Measurements from ENCODE around the gene AMZ1.
"Not testable (repeated sequence)": the region's sequence is repeated elsewhere in the genome, so short reads cannot be mapped to it uniquely, and the experiment has no call there.

Gene AMZ1

GRCh38 chr7:2692543-2692942, 4.5 kb downstream of the AMZ1 start:
- DNase-seq: no peak

GRCh38 chr7:2693420-2694121, 5.6 kb downstream of the AMZ1 start:
- not testable (repeated sequence) for DNase-seq

GRCh38 chr7:2694122-2694436, 6.1 kb downstream of the AMZ1 start:
- not testable (repeated sequence) for DNase-seq

- DNase-seq: peak; percentile 37
Observed at GRCh38 chr7:2698581-2699288, 10.7 kb downstream of the AMZ1 start.

GRCh38 chr7:2699289-2699620, 11.3 kb downstream of the AMZ1 start:
- DNase-seq: no peak

GRCh38 chr7:2700141-2700850, 12.3 kb downstream of the AMZ1 start:
- DNase-seq: no peak

- no peak for DNase-seq
Observed at GRCh38 chr7:2701424-2701823, 13.4 kb downstream of the AMZ1 start.

- no peak for DNase-seq
Observed at GRCh38 chr7:2701832-2702593, 14.0 kb downstream of the AMZ1 start.

GRCh38 chr7:2702594-2702957, 14.6 kb downstream of the AMZ1 start:
- no peak for DNase-seq

GRCh38 chr7:2705371-2706096, 17.5 kb downstream of the AMZ1 start:
- DNase-seq: no peak

- no peak for DNase-seq
Observed at GRCh38 chr7:2706685-2707126, 18.7 kb downstream of the AMZ1 start.

- DNase-seq: no peak
Observed at GRCh38 chr7:2707481-2707880, 19.5 kb downstream of the AMZ1 start.

GRCh38 chr7:2708041-2708440, 20.0 kb downstream of the AMZ1 start:
- no peak for DNase-seq

- DNase-seq: no peak
Observed at GRCh38 chr7:2708547-2709310, 20.7 kb downstream of the AMZ1 start.

- peak; percentile 63 for DNase-seq
Observed at GRCh38 chr7:2709553-2710285, 21.7 kb downstream of the AMZ1 start.

- DNase-seq: peak; percentile 68
Observed at GRCh38 chr7:2710286-2710655, 22.3 kb downstream of the AMZ1 start.

- peak; percentile 24 for DNase-seq
Observed at GRCh38 chr7:2710901-2711551, 23.0 kb downstream of the AMZ1 start.

- no peak for DNase-seq
Observed at GRCh38 chr7:2711895-2712675, 24.1 kb downstream of the AMZ1 start.

GRCh38 chr7:2713370-2713769, 25.4 kb downstream of the AMZ1 start:
- DNase-seq: no peak

- no peak for DNase-seq
Observed at GRCh38 chr7:2713978-2714377, 26.0 kb downstream of the AMZ1 start.
